Stimulated activated CD4-positive, alpha-beta T cell treated with anti-CD3 and anti-CD28 coated beads, Interleukin-2, amount 100 ng/mL, for 4 hours (primary cell): ENCODE measurements around the gene MYH11.

Experiments
- DNase-seq: peaks from one replicate; pipeline ENCODE4 v3.0.0-alpha.2; 2020; ENCODE audit warnings: low read depth

The MYH11 gene

DNA sequence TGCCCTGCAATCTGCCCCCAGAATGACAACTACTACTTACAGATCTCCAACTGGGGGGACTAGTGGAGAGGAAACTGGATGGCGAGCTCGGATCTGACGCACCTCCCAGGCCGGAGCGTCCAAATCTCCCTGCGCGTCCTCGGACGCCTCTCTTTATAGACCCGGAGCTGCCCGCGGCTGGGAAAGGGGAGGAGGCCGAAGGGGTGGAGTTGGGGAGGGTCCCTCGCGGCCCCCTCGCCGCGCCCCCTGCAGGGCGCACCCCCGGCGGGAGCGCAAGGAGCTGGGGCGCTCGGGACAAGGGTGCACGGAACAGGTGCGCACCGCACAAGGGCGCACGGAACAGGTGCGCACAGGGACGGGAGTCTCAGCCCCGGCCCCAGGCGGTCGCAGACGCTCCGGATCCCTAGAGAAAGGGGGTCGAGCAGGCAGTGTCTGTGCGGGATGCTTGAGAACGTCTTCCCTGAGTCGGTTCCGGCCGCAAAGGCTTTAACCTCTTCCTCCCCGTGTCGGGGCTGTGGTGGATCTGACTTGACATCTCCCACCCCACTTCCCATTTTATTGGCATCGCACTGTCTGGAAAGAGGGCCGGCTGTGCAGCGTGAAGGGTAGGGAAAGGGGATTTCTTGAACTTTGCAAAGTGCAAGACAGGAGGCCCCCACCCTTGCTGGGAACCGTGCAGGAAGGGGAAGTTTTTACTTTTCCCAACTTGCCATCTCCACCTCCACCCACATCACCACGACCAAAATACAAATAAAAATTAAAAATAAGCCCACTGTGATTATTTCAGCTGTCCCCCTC is at the start of gene MYH11:
MYH11 (minus strand) TSS at position 128 of the 798 bp plus-strand sequence. CDS start 18,776 bp downstream, outside the sequence.
- no peak for DNase-seq

DNA sequence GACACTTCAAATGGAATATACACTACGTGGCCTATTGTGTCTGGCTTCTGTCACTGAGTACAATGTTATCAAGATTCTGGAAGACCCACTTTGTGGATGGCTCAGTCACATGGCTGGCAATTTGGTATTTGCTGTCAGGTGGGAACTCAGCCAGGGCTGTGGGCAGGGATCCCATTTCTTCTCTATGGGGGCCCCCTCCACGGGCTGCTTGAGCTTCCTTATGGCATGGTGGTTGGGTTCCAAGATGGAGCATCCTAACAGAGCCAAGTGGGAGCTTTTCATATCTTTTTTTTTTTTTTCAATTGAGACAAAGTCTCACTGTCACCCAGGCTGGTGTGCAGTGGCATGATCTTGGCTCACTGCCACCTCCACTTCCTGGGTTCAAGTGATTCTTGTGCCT is 49.6 kb upstream of the MYH11 start:
- DNase-seq = no peak

DNA sequence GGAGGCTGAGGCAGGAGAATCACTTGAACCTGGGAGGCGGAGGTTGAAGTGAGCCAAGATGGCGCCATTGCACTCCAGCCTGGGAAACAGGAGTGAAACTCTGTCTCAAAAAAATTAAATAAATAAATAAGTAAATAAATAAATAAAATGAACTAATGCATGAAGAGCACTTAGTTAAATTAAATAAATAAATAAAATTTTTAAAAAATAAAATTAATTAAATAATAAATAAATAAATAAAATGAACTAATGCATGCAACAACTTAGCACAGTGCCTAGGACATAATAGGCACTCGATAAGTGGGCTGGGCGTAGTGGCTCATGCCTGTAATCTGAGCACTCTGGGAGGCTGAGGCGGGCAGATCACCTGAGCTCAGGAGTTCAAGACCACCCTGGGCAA is 47.1 kb upstream of the MYH11 start:
- no peak for DNase-seq

DNA sequence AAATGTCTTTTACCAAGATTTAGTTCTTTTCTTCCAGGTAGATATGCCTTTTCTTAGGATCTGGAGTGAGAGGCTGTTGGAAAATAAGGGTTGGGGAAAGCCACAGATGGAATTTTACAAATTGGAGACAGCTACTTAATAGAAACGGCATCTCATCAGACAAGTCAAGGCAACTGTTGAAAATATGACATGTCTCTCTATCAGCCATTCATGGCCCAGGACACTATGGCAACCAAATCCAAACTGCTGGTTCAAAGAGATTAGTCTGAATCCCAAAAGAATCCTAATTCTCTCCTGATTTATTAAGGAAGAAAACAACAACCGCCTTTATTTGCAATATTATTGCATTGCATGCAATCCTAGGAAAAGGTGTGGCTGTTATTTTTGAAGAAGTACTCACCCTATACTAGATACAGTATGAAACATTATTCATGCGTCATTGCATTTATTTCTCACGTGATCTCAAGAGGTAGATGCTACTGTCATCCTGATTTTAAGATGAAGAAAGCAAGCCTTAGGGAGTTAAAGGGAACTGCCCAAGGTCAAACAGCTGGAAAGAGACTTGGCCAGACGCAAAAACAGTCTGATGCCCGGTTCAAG is 44.2 kb upstream of the MYH11 start:
- no peak for DNase-seq

DNA sequence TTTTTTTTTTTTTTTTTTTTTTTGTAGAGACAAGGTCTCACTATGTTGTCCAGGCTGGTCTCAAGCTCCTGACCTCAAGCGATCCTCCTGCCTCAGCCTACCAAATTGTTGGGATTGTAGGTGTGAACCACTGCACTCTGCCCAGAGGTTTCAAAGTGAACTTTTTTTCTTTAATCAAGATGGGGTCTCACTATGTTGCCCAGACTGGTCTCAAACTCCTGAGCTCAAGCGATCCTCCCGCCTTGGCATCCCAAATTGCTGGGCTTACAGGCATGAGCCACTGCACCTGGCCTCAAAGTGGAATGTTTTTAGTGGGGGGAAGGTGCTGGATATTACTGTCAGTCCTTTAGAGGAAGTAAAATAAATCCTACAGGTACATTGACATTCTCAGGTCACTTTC is 43.5 kb upstream of the MYH11 start:
- no peak for DNase-seq

DNA sequence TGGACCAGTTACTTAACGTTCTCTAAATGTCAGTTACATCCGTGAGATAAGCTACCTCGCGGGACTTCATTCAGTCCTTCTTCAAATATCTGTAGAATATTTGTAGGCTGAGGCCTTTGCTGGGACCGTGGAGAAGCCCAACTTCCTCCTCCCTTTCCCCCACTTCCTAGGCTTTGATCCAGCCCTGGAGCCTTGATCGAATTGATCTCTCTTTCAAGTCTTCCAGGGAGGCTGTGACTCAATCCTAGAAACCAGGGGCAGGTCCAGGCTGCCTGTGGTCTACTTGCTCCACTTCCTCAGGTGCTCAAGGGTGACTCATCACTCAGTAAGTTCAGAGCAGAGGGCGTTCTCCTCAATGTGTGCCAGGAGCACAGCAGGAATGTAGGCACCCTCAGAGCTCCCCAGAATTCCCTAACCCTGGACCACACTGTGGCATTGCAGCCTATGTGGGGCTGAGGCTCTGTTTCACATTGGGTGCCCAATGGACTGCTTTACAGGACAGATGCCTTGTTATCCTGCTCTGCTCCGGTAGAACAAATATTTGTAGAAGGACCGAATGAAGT is 42.8 kb upstream of the MYH11 start:
- no peak for DNase-seq

GRCh38 chr16:15898654-15899053 is 41.8 kb upstream of the MYH11 start:
- DNase-seq = no peak

DNA sequence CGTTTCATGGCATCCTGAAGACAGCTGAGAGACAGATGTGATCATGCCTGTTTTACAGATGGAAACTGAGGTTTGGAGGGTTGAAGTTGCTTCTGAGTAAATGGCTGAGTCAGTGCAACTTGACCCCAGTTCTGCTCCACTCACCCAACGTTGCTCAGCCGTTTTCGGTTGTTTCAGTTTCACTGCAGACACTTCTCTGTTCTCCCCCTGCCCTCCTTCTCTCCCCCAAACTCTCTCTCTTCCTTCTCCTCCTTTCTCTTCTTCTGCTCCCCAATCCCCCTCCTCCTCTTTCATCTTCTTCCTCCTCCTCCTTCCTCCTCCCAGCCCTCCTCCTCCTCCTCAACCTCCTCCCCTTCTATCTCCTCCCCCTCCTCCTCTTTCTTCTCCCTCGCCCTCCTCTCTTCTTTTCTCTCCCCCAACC is 41.0 kb upstream of the MYH11 start:
- DNase-seq = no peak

GRCh38 chr16:15897121-15897780 is 40.4 kb upstream of the MYH11 start:
- no peak for DNase-seq

- no peak for DNase-seq
These were observed 37.9 kb upstream of the MYH11 start for GRCh38 chr16:15894571-15895374.

- no peak for DNase-seq
These were observed 34.7 kb upstream of the MYH11 start for GRCh38 chr16:15891508-15891907.

- DNase-seq = peak; percentile 100
These were observed 31.5 kb upstream of the MYH11 start, which contains the start of gene CEP20 for GRCh38 chr16:15888072-15888976. TSS of gene CEP20 (minus strand) at chr16:15888603. CDS start at chr16:15888585, 18 bp downstream.

GRCh38 chr16:15887283-15887682 is 30.5 kb upstream of the MYH11 start:
- DNase-seq = no peak

DNA sequence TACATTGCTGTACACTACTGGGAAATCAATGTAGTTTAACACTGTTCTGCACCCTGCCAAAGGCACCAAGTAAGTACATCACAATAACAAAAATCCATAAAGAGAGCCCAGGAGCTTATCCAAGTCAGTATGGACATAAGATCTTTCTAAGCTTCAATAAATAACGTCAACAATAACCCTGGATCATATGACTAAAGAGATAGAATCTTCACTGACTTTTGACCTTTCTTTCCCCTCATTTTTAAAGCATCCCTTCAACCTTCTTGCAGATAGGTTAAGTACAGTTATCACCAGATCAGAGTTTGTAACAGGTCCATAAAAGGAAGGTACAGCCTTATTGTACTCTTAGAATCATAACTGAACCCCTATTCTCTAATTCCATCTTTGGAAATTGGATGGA is 29.2 kb upstream of the MYH11 start:
- DNase-seq = no peak

GRCh38 chr16:15885560-15886001 is 28.8 kb upstream of the MYH11 start:
- no peak for DNase-seq

- DNase-seq = no peak
These were observed 25.7 kb upstream of the MYH11 start for GRCh38 chr16:15882563-15882962.

- no peak for DNase-seq
These were observed 25.1 kb upstream of the MYH11 start for GRCh38 chr16:15881794-15882379.

DNA sequence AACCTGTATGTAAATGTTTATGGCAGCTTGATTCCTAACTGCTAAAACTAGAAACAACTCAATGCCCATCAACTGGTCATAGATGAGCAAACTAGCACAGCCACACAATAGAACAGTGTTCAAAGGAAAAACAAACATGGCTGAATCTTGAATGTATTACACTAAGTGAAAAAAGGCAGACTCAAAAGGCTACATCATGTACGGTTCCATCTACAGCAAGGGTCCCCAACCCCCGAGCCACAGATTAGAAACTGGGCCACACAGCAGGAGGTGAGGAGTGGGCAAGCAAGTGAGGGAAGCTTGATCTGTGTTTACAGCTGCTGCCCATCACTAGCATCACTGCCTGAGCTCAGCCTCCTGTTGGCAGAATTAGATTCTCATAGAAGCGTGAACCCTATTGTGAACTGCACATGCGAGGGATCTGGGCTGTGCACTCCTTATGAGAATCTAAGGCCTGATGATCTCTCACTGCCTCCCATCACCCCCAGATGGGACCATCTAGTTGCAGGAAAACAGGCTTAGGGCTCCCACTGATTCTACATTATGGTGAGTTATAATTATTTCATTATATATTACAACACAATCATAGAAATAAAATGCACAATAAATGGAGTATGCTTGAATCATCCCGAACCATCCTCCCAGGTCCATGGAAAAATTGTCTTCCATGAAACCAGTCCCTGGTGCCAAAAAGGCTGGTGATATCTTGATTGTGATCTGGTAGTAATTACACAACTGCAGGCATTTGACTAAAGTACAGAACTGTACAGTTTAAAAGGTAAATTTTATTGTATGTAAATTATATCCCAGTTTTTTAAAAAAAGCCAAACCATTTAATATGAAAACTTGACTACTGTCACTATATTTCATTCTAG is 23.8 kb upstream of the MYH11 start:
- DNase-seq = no peak

- DNase-seq = no peak
These were observed 22.5 kb upstream of the MYH11 start for GRCh38 chr16:15879255-15879811.
